Measurements from ENCODE around the gene TXLNB.
"Not testable (repeated sequence)": the region's sequence is repeated elsewhere in the genome, so short reads cannot be mapped to it uniquely, and the experiment has no call there.

Gene TXLNB

GRCh38 chr6:139243536-139243935, 48.3 kb downstream of the TXLNB start:
- FAIRE-seq (no peak), DNase-seq (ENCODE audit: insufficient read length, low spot score) (no peak)
- TF ChIP-seq PAX5 (IDR thresholded peaks at IDR 0.05; ENCODE audit: insufficient read depth, low read length, severe bottlenecking) (no peak), POLR2A (IDR thresholded peaks at IDR 0.05; ENCODE audit: low read depth, low read length) (no peak), SPI1 (IDR thresholded peaks at IDR 0.05; ENCODE audit: low read depth, low read length) (no peak), POLR2AphosphoS5 (IDR thresholded peaks at IDR 0.05; ENCODE audit: low read depth, low read length) (no peak), POU2F2 (IDR thresholded peaks at IDR 0.05; ENCODE audit: low read depth, low read length) (no peak), TAF1 (IDR thresholded peaks at IDR 0.05; ENCODE audit: low read depth, low read length) (no peak)

GRCh38 chr6:139242457-139243240, 49.1 kb downstream of the TXLNB start:
- TF ChIP-seq SPI1 (IDR thresholded peaks at IDR 0.05; ENCODE audit: low read depth, low read length) (no peak), POLR2AphosphoS5 (IDR thresholded peaks at IDR 0.05; ENCODE audit: low read depth, low read length) (no peak), POLR2A (IDR thresholded peaks at IDR 0.05; ENCODE audit: low read depth, low read length) (no peak), POU2F2 (IDR thresholded peaks at IDR 0.05; ENCODE audit: low read depth, low read length) (no peak), TAF1 (IDR thresholded peaks at IDR 0.05; ENCODE audit: low read depth, low read length) (no peak), PAX5 (IDR thresholded peaks at IDR 0.05; ENCODE audit: insufficient read depth, low read length, severe bottlenecking) (no peak)
- FAIRE-seq (no peak), DNase-seq (ENCODE audit: insufficient read length, low spot score) (no peak)

GRCh38 chr6:139240161-139241010, 51.4 kb downstream of the TXLNB start:
- FAIRE-seq (no peak), DNase-seq (ENCODE audit: insufficient read length, low spot score) (no peak)
- no peak for TF ChIP-seq PAX5 (IDR thresholded peaks at IDR 0.05; ENCODE audit: insufficient read depth, low read length, severe bottlenecking)
- TF ChIP-seq POLR2AphosphoS5 (IDR thresholded peaks at IDR 0.05; ENCODE audit: low read depth, low read length), result no peak
- no peak for TF ChIP-seq SPI1 (IDR thresholded peaks at IDR 0.05; ENCODE audit: low read depth, low read length)
- no peak for TF ChIP-seq TAF1 (IDR thresholded peaks at IDR 0.05; ENCODE audit: low read depth, low read length)
- no peak for TF ChIP-seq POLR2A (IDR thresholded peaks at IDR 0.05; ENCODE audit: low read depth, low read length)
- TF ChIP-seq POU2F2 (IDR thresholded peaks at IDR 0.05; ENCODE audit: low read depth, low read length), result no peak

GRCh38 chr6:139239064-139239463, 52.7 kb downstream of the TXLNB start:
- DNase-seq (ENCODE audit: insufficient read length, low spot score) (no peak), FAIRE-seq (no peak)
- TF ChIP-seq PAX5 (IDR thresholded peaks at IDR 0.05; ENCODE audit: insufficient read depth, low read length, severe bottlenecking) (no peak), SPI1 (IDR thresholded peaks at IDR 0.05; ENCODE audit: low read depth, low read length) (no peak), TAF1 (IDR thresholded peaks at IDR 0.05; ENCODE audit: low read depth, low read length) (no peak), POLR2A (IDR thresholded peaks at IDR 0.05; ENCODE audit: low read depth, low read length) (no peak), POLR2AphosphoS5 (IDR thresholded peaks at IDR 0.05; ENCODE audit: low read depth, low read length) (no peak), POU2F2 (IDR thresholded peaks at IDR 0.05; ENCODE audit: low read depth, low read length) (no peak)

- TF ChIP-seq PAX5 (IDR thresholded peaks at IDR 0.05; ENCODE audit: insufficient read depth, low read length, severe bottlenecking) (no peak), POLR2A (IDR thresholded peaks at IDR 0.05; ENCODE audit: low read depth, low read length) (no peak), SPI1 (IDR thresholded peaks at IDR 0.05; ENCODE audit: low read depth, low read length) (no peak), POLR2AphosphoS5 (IDR thresholded peaks at IDR 0.05; ENCODE audit: low read depth, low read length) (no peak), POU2F2 (IDR thresholded peaks at IDR 0.05; ENCODE audit: low read depth, low read length) (no peak), TAF1 (IDR thresholded peaks at IDR 0.05; ENCODE audit: low read depth, low read length) (no peak)
- FAIRE-seq (no peak), DNase-seq (ENCODE audit: insufficient read length, low spot score) (no peak)
Observed at GRCh38 chr6:139236105-139236504, 55.7 kb downstream of the TXLNB start.

GRCh38 chr6:139235661-139236060, 56.1 kb downstream of the TXLNB start:
- FAIRE-seq (no peak), DNase-seq (ENCODE audit: insufficient read length, low spot score) (no peak)
- TF ChIP-seq POLR2A (IDR thresholded peaks at IDR 0.05; ENCODE audit: low read depth, low read length), result no peak

DNA sequence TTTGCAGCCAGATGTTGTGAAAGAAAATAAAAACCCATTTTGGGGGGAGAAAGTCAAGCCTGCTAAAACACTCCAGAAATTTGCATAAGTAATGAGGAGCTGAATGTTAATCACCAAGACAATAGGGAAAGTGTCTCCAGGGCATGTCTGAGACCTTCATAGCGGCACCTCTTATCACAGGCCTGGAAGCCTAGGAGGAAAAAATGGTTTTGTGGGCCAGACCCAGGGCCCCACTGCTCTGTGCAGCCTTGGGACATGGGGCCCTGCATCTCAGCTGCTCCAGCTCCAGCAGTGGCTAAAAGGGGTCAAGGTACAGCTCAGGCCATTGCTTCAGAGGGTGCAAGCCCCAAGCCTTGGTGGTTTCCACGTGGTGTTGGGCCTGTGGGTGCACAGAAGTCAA, 57.6 kb downstream of the TXLNB start:
- DNase-seq (ENCODE audit: insufficient read length, low spot score); FAIRE-seq: not testable (repeated sequence)

DNA sequence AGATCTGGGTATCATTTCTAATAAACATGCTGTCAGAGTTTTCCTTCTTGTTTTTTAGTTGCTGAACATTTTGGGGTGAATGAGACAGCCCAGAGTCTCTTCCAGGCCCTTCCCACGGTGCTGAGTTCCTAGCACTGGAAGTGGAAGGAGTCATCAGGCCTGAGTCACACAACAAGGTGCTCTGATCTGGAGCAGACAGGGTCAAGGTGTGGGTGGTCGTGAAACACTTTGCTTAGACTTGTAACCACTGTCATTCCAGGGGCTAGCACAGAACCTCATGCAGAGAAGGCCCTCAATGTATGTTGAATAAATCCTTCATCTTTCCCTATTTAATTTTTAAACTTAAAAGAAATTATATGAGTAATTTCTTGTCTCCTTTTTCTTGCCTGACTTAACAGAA, 60.6 kb downstream of the TXLNB start:
- DNase-seq (ENCODE audit: insufficient read length, low spot score), result no peak

DNA sequence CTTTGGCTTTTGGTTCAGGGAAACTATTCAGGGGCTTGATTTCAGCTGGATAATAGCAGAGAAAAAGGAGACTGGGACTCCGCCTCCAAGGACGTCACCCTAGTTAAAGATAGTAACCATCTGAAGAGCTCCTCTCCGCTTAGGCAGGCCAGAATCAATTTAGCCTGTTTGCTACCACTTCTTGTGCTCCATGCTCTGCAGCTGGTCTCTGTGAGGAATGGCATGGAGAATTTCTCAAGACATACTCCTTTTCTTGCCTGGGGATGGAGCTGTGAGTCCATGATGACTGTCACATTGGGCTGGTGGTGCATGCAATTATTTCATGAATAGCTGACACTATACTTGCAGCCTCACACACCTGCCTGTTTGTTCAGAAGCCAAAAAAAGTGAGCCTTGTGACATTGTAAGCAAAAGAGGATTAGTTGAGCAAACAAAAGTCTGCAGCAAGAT, 61.4 kb downstream of the TXLNB start:
- TF ChIP-seq TAF1 (IDR thresholded peaks at IDR 0.05; ENCODE audit: low read depth, low read length), result no peak
- no peak for TF ChIP-seq POLR2AphosphoS5 (IDR thresholded peaks at IDR 0.05; ENCODE audit: low read depth, low read length)
- TF ChIP-seq POLR2A (IDR thresholded peaks at IDR 0.05; ENCODE audit: low read depth, low read length), result no peak
- TF ChIP-seq PAX5 (IDR thresholded peaks at IDR 0.05; ENCODE audit: insufficient read depth, low read length, severe bottlenecking), result no peak
- no peak for TF ChIP-seq POU2F2 (IDR thresholded peaks at IDR 0.05; ENCODE audit: low read depth, low read length)
- TF ChIP-seq SPI1 (IDR thresholded peaks at IDR 0.05; ENCODE audit: low read depth, low read length), result no peak
- FAIRE-seq, result peak; percentile 83
- DNase-seq (ENCODE audit: insufficient read length, low spot score), result no peak

More for the DNA sequence above, 60.6 kb downstream of the TXLNB start:
- FAIRE-seq, result no peak
- TF ChIP-seq POLR2A (IDR thresholded peaks at IDR 0.05; ENCODE audit: low read depth, low read length) (no peak), POU2F2 (IDR thresholded peaks at IDR 0.05; ENCODE audit: low read depth, low read length) (no peak), SPI1 (IDR thresholded peaks at IDR 0.05; ENCODE audit: low read depth, low read length) (no peak)

- not testable (repeated sequence) for FAIRE-seq; DNase-seq (ENCODE audit: insufficient read length, low spot score)
Observed at GRCh38 chr6:139228387-139228786, 63.4 kb downstream of the TXLNB start.

Measured in GM12891 (cell line).